Spleen (tissue), 11 donors: ENCODE results near the gene HERC3. TPM values are rescaled to one million over a fixed set of nuclear protein-coding genes. Genes with fewer than 3 reads are reported as not detected.
A peak's percentile ranks its signal among the peaks of the same experiment; 100 is the strongest.

ENCODE experiments used
- DNase-seq: peaks from one replicate; pipeline ENCODE4 v3.0.0-alpha.2; 2020
- H3K27ac ChIP-seq, 8 donors: fragments of 200-600 bp; sonication (generic) in 7 of 8; 1 replicate in 4 of 8; 2 replicates in 4 of 8; pipeline versions ENCODE4 v1.5.0 to v1.8.0; 2016 to 2021; ENCODE audit warnings: inconsistent platforms in 4 of 8, mild to moderate bottlenecking in 4 of 8, moderate library complexity in 1 of 8
- H3K27me3 ChIP-seq, 7 donors: fragments of 200-600 bp; sonication (generic) in 6 of 7; replicated peaks in 1 of 7; 1 replicate in 4 of 7; 2 replicates in 3 of 7; pipeline versions ENCODE4 v1.5.0 to v1.8.0; 2016 to 2021; ENCODE audit warnings: inconsistent platforms in 3 of 7, mild to moderate bottlenecking in 1 of 7
- H3K36me3 ChIP-seq, 6 donors: fragments of 200-600 bp; sonication (generic) in 5 of 6; 1 replicate in 4 of 6; 2 replicates in 2 of 6; pipeline versions ENCODE4 v1.5.0 to v1.8.0; 2016 to 2021; ENCODE audit warnings: inconsistent platforms in 2 of 6
- H3K4me1 ChIP-seq, 6 donors: fragments of 200-600 bp; sonication (generic) in 5 of 6; 1 replicate in 3 of 6; 2 replicates in 3 of 6; pipeline versions ENCODE4 v1.5.0 to v1.8.0; 2016 to 2021; ENCODE audit warnings: inconsistent platforms in 3 of 6
- H3K4me3 ChIP-seq, 8 donors: fragments of 200-600 bp; sonication (generic) in 7 of 8; 1 replicate in 4 of 8; 2 replicates in 4 of 8; pipeline versions ENCODE4 v1.5.0 to v1.8.0; 2016 to 2021; ENCODE audit warnings: inconsistent platforms in 4 of 8, mild to moderate bottlenecking in 4 of 8, moderate library complexity in 2 of 8
- H3K9me3 ChIP-seq, 8 donors: fragments of 200-600 bp; sonication (generic) in 7 of 8; 1 replicate in 4 of 8; 2 replicates in 4 of 8; pipeline versions ENCODE4 v1.5.0 to v1.8.0; 2016 to 2021; ENCODE audit warnings: inconsistent platforms in 4 of 8
- CTCF ChIP-seq, 11 experiments: fragments of 200-600 bp in 7 of 11; fragments of 450-650 bp in 4 of 11; sonication (generic) in 4 of 11; IDR thresholded peaks in 8 of 11; conservative IDR thresholded peaks in 3 of 11; 1 replicate in 7 of 11; 2 replicates in 4 of 11; pipeline versions ENCODE4 v1.4.0 to v1.8.0; 2016 to 2021; ENCODE audit warnings: antibody characterized with exemption in 11 of 11, inconsistent platforms in 4 of 11, mild to moderate bottlenecking in 1 of 11
- POLR2A ChIP-seq, 3 donors: fragments of 450-650 bp; IDR thresholded peaks; one replicate each; pipeline ENCODE4 v1.5.1; 2017; ENCODE audit warnings: antibody characterized with exemption in 3 of 3, mild to moderate bottlenecking in 1 of 3
- POLR2AphosphoS5 ChIP-seq, 3 donors: sonication (generic); formaldehyde crosslinking; IDR thresholded peaks; one replicate each; pipeline ENCODE4 v1.5.1; 2017; ENCODE audit warnings: antibody characterized with exemption in 3 of 3
- WGBS, 5 donors: extraction: QIAGEN DNeasy Blood & Tissue Kit in 3 of 5; methylation state at CpG; one replicate each; pipeline versions ENCODE4 v1.1.5 to v1.1.7; 2013 to 2018; 5-methylcytosine and 5-hydroxymethylcytosine counted together
- intact Hi-C: fragments of 100-400 bp; cut with DNase I; formaldehyde crosslinking; loops from one replicate; pipeline ENCODE4 v1.15.0; 2023; ENCODE audit warnings: low total_unique reads
- polyA plus RNA-seq, 3 donors: library from polyadenylated mRNA; stranded (reverse); fragments of 200-250 nt; gene quantifications; one replicate each; pipeline ENCODE4 v1.2.1, GENCODE V29; 2013
- total RNA-seq, 7 donors: library from RNA; depleted of rRNA in 3 of 7; stranded (reverse); fragments of >200 nt in 3 of 7; fragmentation: NEBNext Ultra II Directional in 4 of 7; extraction: Animal tissue kit (Norgen Biotek cat#: 25700) in 4 of 7; gene quantifications; one replicate each; pipeline versions ENCODE4 v1.1.0 to v1.2.1, GENCODE V29; 2016 to 2021
- donor health status: healthy with polysubstance abuse.
- donor health status: DM: no; HTN: no; CAD: no; lungs with moderate emphysema.
- donor health status: DM: no; HTN: no; CAD: no.
- donor health status: Bipolar disorder and iron deficiency.
- donor health status: healthy.
- donor health status: DM: no; HTN: no; CAD: no.
- donor health status: DM: yes; HTN: yes; CAD: no.

Gene HERC3
- total and polyA plus RNA-seq, 10 donors, result 4.4 to 73.5 (median 62.2) TPM

- Histone ChIP-seq H3K4me1 (peaks cover 0 to under 1% (median 0%) of the 10 kb centered on the region in 6 donors), H3K36me3 (peaks cover 0 to 100% (median 40%) of the 10 kb centered on the region in 6 donors), H3K9me3 (peaks cover 8 to 36% (median 29%) of the 10 kb centered on the region in 8 donors), H3K4me3 (no peak overlapping the region), H3K27ac (no peak overlapping the region), H3K27me3 (no peaks in the 10 kb centered on the region)
- TF ChIP-seq POLR2A (IDR thresholded peaks at IDR 0.05) (no peak), CTCF (IDR thresholded peaks at IDR 0.05 in 8 of 11, conservative IDR thresholded peaks at IDR 0.05 in 3 of 11) (no peak), POLR2AphosphoS5 (IDR thresholded peaks at IDR 0.05) (no peak)
- DNase-seq, result no peak
- intact Hi-C loops, result no loop called here
- WGBS, 5 donors, result 86 to 96% (median 89%) methylated on average over 1 of the region's 1 CpG
Measured at GRCh38 chr4:88713782-88714181, 121.5 kb downstream of the HERC3 start.

- WGBS, 5 donors, result 94 to 99% (median 97%) methylated on average over 5 of the region's 5 CpGs
- Histone ChIP-seq H3K4me1 (peaks cover 0 to 5% (median 0%) of the 10 kb centered on the region in 6 donors), H3K27me3 (no peaks in the 10 kb centered on the region), H3K27ac (no peak overlapping the region), H3K36me3 (peaks cover 0 to 100% (median 48%) of the 10 kb centered on the region in 6 donors), H3K9me3 (peaks cover 8 to 32% (median 27%) of the 10 kb centered on the region in 8 donors), H3K4me3 (no peak overlapping the region)
- no peak for DNase-seq
- TF ChIP-seq POLR2AphosphoS5 (IDR thresholded peaks at IDR 0.05), result no peak
- TF ChIP-seq POLR2A (IDR thresholded peaks at IDR 0.05), result no peak
- TF ChIP-seq CTCF (IDR thresholded peaks at IDR 0.05 in 8 of 11, conservative IDR thresholded peaks at IDR 0.05 in 3 of 11), result no peak
- intact Hi-C loops, result no loop called here
Measured at GRCh38 chr4:88718098-88718497, 125.8 kb downstream of the HERC3 start.

GRCh38 chr4:88719381-88719780 lies 127.1 kb downstream of the HERC3 start:
- Histone ChIP-seq H3K27me3 (no peaks in the 10 kb centered on the region), H3K27ac (peak overlapping the region in 2 of 8 donors; percentile 12 to 62), H3K9me3 (peaks cover 8 to 32% (median 27%) of the 10 kb centered on the region in 8 donors), H3K4me1 (peaks cover 0 to 5% (median 0%) of the 10 kb centered on the region in 6 donors), H3K36me3 (peaks cover 0 to 100% (median 54%) of the 10 kb centered on the region in 6 donors), H3K4me3 (no peak overlapping the region)
- TF ChIP-seq POLR2A (IDR thresholded peaks at IDR 0.05) (no peak), POLR2AphosphoS5 (IDR thresholded peaks at IDR 0.05) (no peak), CTCF (IDR thresholded peaks at IDR 0.05 in 8 of 11, conservative IDR thresholded peaks at IDR 0.05 in 3 of 11) (no peak)
- 83 to 100% (median 91%) methylated on average over 1 of the region's 1 CpG for WGBS, 5 donors
- DNase-seq, result no peak
- intact Hi-C loops, result no loop called here

- H3K27ac ChIP-seq, result no peak overlapping the region
- no peak for DNase-seq
- H3K36me3 ChIP-seq, result peaks cover 0 to 100% (median 57%) of the 10 kb centered on the region in 6 donors
- intact Hi-C loops, result no loop called here
- peaks cover 0 to 5% (median 0%) of the 10 kb centered on the region in 6 donors for H3K4me1 ChIP-seq
- no peak for TF ChIP-seq POLR2A (IDR thresholded peaks at IDR 0.05)
- TF ChIP-seq CTCF (IDR thresholded peaks at IDR 0.05 in 8 of 11, conservative IDR thresholded peaks at IDR 0.05 in 3 of 11), result no peak
- no peak for TF ChIP-seq POLR2AphosphoS5 (IDR thresholded peaks at IDR 0.05)
- no peak overlapping the region for H3K4me3 ChIP-seq
- 91 to 95% (median 94%) methylated on average over 10 of the region's 10 CpGs for WGBS, 5 donors
- peaks cover 8 to 27% (median 24%) of the 10 kb centered on the region in 8 donors for H3K9me3 ChIP-seq
- no peaks in the 10 kb centered on the region for H3K27me3 ChIP-seq
Measured at GRCh38 chr4:88720451-88721428, 128.5 kb downstream of the HERC3 start.
